Effector memory CD8-positive, alpha-beta T cell (primary cell): ENCODE measurements around the gene SPEN.
"Not testable (repeated sequence)": the region's sequence is repeated elsewhere in the genome, so short reads cannot be mapped to it uniquely, and the experiment has no call there.

ENCODE experiments used
- ATAC-seq: fragments of 150-1000 bp; cut with Tn5 transposase; replicated peaks from 2 replicates; pipeline ENCODE4 v1.10.0; 2021; ENCODE audit warnings: mild to moderate bottlenecking, moderate library complexity
- DNase-seq, 3 experiments: peaks; one replicate each; pipeline ENCODE4 v3.0.0; 2021
- H3K27ac Mint-ChIP-seq, 2 donors: one replicate each; pipeline ENCODE4 v1.8.0; 2022; ENCODE audit warnings: mild to moderate bottlenecking in 2 of 2, mixed read lengths in 2 of 2, moderate library complexity in 2 of 2
- H3K27me3 Mint-ChIP-seq, 2 donors: one replicate each; pipeline ENCODE4 v1.8.0; 2022; ENCODE audit warnings: mixed read lengths in 2 of 2
- H3K36me3 Mint-ChIP-seq: one replicate; pipeline ENCODE4 v1.8.0; 2022; ENCODE audit warnings: mild to moderate bottlenecking, moderate library complexity, mixed read lengths; ENCODE audit not compliant: insufficient read depth
- H3K4me1 Mint-ChIP-seq, 2 donors: one replicate each; pipeline ENCODE4 v1.8.0; 2022; ENCODE audit warnings: low read depth in 2 of 2, mixed read lengths in 2 of 2
- H3K4me3 Mint-ChIP-seq, 2 donors: one replicate each; pipeline ENCODE4 v1.8.0; 2022; ENCODE audit warnings: mild to moderate bottlenecking in 2 of 2, mixed read lengths in 2 of 2, moderate library complexity in 2 of 2
- H3K9me3 Mint-ChIP-seq, 2 donors: one replicate each; pipeline ENCODE4 v1.8.0; 2022; ENCODE audit warnings: mixed read lengths in 2 of 2
- total RNA-seq, 9 experiments: gene quantifications; one replicate each; lab custom pipeline; 2026; lab: John Stamatoyannopoulos, UW

Gene SPEN, protein sequence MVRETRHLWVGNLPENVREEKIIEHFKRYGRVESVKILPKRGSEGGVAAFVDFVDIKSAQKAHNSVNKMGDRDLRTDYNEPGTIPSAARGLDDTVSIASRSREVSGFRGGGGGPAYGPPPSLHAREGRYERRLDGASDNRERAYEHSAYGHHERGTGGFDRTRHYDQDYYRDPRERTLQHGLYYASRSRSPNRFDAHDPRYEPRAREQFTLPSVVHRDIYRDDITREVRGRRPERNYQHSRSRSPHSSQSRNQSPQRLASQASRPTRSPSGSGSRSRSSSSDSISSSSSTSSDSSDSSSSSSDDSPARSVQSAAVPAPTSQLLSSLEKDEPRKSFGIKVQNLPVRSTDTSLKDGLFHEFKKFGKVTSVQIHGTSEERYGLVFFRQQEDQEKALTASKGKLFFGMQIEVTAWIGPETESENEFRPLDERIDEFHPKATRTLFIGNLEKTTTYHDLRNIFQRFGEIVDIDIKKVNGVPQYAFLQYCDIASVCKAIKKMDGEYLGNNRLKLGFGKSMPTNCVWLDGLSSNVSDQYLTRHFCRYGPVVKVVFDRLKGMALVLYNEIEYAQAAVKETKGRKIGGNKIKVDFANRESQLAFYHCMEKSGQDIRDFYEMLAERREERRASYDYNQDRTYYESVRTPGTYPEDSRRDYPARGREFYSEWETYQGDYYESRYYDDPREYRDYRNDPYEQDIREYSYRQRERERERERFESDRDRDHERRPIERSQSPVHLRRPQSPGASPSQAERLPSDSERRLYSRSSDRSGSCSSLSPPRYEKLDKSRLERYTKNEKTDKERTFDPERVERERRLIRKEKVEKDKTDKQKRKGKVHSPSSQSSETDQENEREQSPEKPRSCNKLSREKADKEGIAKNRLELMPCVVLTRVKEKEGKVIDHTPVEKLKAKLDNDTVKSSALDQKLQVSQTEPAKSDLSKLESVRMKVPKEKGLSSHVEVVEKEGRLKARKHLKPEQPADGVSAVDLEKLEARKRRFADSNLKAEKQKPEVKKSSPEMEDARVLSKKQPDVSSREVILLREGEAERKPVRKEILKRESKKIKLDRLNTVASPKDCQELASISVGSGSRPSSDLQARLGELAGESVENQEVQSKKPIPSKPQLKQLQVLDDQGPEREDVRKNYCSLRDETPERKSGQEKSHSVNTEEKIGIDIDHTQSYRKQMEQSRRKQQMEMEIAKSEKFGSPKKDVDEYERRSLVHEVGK (N-terminal part only)
- 110 to 338 (median 158) reads per million in 9 experiments for total RNA-seq

DNA sequence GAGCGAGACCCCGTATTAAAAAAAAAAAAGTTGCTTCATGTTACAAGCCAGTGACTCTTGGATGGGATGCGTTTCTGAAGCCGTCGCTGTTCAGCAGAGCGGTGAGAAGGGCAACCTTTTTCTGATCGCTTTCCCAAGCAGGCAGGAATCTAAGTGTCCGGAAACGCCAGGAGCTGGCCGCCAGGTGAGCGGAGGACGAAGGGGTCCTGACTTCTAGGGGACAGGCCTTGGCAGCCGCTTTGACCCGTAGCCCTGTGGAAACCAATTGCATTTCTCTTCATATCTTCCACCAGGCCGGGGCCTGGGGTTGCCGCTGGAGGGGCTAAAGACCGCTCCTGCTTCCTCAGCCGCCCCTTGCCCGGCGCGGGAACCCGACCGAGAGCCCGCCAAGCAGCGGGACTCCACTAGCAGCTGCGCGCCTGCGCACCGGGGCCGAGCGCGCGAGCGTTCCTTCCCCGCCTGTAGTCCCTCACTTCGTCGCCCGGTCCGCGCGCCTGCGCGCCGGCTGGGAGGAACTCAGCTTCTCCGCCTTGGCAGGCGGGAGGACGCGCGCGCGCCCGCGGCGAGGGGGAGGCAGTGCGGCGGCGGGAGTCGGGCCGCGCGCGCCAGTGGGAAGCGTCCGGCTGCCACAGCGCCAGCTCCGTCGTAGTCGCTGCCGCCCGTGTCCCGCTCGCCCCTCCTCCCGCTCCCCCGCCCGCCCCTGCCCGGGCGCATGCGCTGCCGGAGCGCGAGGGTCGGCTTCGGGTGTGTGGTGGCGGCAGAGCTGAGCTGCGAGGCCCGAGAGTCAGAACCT is at the start of gene SPEN:
Gene SPEN (plus strand): TSS at position 608 of the 793 bp plus-strand sequence. CDS start 361 bp downstream, outside the sequence.
- ATAC-seq: peak; percentile 79
- no peaks in the 10 kb centered on the region for H3K27me3 Mint-ChIP-seq
- peaks cover 29 to 30% of the 10 kb centered on the region in 2 donors for H3K4me1 Mint-ChIP-seq
- peak; percentile 93 to 97 (median 97) for DNase-seq
- no peaks in the 10 kb centered on the region for H3K9me3 Mint-ChIP-seq
- peak within 1 kb of the TSS; percentile 90 to 97 for H3K4me3 Mint-ChIP-seq
- H3K27ac Mint-ChIP-seq: peak within 1 kb of the TSS; percentile 93 to 94
- H3K36me3 Mint-ChIP-seq: peaks cover 20% of the 10 kb centered on the region

- no peak overlapping the region for H3K4me3 Mint-ChIP-seq
- H3K27me3 Mint-ChIP-seq: peaks cover 25 to 33% of the 10 kb centered on the region in 2 donors
- peaks cover 0 to 3% of the 10 kb centered on the region in 2 donors for H3K4me1 Mint-ChIP-seq
- H3K36me3 Mint-ChIP-seq: no peaks in the 10 kb centered on the region
- H3K9me3 Mint-ChIP-seq: no peaks in the 10 kb centered on the region
- no peak overlapping the region for H3K27ac Mint-ChIP-seq
- DNase-seq: no peak
- ATAC-seq: no peak
Measured at GRCh38 chr1:15799004-15799867, 48.3 kb upstream of the SPEN start.

DNA sequence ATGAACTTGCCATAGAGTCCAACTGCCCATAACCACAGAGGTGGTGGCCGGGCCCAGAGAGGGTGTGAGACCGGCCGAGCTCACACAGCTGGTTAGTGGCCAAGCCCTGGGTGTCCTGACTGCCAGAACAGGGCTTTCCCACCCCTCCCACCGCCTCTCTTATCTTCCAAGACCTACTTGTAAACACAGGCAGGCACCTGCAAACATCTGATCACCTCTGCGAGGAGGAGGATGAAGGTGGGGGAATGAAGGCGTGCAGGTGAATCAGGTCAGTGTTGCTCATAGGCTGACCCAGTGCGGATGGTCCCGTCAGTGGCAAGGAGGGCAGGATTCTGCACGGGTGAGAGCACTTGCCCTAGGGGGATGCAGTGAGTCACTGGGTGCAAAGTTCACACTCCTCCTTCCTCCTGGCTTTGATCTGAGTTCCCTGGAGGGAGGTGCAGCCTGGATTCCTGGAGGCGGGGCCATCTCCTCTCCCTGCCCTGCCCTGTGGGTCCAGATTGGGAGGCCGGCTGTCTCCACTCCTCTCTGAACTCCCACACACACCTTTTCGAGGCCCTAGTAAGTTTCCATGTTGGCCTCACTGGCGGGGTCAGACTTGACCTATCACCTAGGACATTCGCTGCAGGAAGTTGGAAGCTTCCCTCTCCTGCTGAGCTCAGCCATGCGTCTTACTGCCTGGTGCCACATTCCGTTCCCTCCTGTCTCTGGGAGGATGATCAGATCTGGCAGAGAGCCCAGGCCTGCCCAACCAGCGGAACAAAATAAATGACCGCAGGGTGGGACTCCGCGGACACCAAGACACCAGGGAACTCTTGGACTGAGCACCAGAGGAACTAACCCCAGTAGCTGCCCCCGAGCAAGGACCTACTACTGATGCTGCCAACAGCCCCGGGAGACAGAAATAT is 47.3 kb upstream of the SPEN start:
- Mint-ChIP-seq H3K36me3 (no peaks in the 10 kb centered on the region), H3K4me3 (no peak overlapping the region), H3K27me3 (peaks cover 25 to 33% of the 10 kb centered on the region in 2 donors), H3K4me1 (peaks cover 0 to 3% of the 10 kb centered on the region in 2 donors), H3K9me3 (no peaks in the 10 kb centered on the region), H3K27ac (no peak overlapping the region)
- no peak for DNase-seq
- no peak for ATAC-seq

- no peak for ATAC-seq
- H3K9me3 Mint-ChIP-seq: no peaks in the 10 kb centered on the region
- peak overlapping the region in 1 of 2 donors; percentile 44 for H3K27ac Mint-ChIP-seq
- no peak overlapping the region for H3K4me3 Mint-ChIP-seq
- H3K27me3 Mint-ChIP-seq: peaks cover 20 to 35% of the 10 kb centered on the region in 2 donors
- H3K36me3 Mint-ChIP-seq: peaks cover 3% of the 10 kb centered on the region
- no peak for DNase-seq
- peaks cover 0 to 3% of the 10 kb centered on the region in 2 donors for H3K4me1 Mint-ChIP-seq
Measured at GRCh38 chr1:15802234-15802965, 45.1 kb upstream of the SPEN start.

DNA sequence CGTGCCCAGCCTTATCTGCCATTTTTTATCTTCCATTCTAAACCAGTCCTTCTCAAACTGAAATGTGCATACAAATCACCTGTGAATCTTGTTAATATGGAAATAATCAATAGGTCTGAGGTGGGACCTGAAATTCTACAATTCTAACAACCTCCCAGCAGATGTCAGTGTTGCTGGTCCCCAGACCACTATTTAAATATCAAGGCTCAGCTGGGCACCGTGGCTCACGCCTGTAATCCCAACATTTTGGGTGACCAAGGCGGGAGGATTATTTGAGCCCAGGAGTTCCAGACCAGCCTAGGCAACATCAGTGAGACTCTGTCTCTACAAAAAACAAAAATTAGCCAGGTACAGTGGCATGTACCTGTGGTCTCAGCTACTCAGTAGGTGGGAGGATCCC is 44.1 kb upstream of the SPEN start:
- DNase-seq (peak in 2 of 3 experiments; percentile 3 to 6), ATAC-seq (peak; percentile 32)
- Mint-ChIP-seq H3K9me3 (no peaks in the 10 kb centered on the region), H3K27me3 (peaks cover 20 to 43% of the 10 kb centered on the region in 2 donors), H3K4me1 (peaks cover 0 to 3% of the 10 kb centered on the region in 2 donors), H3K36me3 (peaks cover 3% of the 10 kb centered on the region), H3K27ac (no peak overlapping the region), H3K4me3 (no peak overlapping the region)

DNA sequence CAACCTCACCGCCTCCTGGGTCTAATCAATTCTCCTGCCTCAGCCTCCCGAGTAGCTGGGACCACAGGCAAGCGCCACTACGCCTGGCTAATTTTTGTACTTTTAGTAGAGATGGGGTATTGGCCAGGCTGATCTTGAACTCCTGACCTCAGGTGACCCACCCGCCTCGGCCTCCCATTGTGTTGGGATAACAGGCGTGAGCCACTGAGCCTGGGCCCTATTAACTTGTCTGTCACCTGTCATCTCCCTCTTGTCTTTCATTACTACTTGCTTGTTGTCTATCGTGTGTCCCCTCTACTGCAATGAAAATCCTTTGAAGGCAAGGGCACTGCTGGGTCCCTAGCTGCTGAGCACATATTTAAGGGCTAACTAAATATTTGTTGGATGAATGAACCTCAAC is 43.4 kb upstream of the SPEN start:
- no peak for ATAC-seq
- Mint-ChIP-seq H3K9me3 (no peaks in the 10 kb centered on the region), H3K27ac (no peak overlapping the region), H3K4me3 (no peak overlapping the region), H3K4me1 (peaks cover 0 to 3% of the 10 kb centered on the region in 2 donors), H3K27me3 (peaks cover 20 to 41% of the 10 kb centered on the region in 2 donors), H3K36me3 (peaks cover 3% of the 10 kb centered on the region)
- no peak for DNase-seq

DNA sequence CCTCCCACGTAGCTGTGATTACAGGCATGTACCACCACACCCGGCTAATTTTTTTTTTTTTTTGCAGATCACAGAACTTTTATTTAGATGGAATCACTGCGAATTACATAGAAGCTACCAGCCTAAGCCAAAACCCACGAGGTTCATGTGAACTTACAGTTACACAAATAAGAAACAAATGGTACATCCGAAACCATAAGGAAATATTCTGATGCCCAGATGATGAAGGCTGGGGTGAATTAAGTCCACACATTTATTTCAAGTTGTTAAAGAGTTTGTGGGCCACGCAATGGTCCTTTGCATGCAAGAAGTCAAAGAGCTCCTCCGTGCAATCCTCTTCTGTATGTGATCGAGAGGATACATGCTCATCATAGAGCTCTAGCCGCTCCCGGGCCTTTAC is 40.4 kb upstream of the SPEN start:
- Mint-ChIP-seq H3K4me3 (no peak overlapping the region), H3K4me1 (peaks cover 0 to 3% of the 10 kb centered on the region in 2 donors), H3K9me3 (no peaks in the 10 kb centered on the region), H3K27ac (no peak overlapping the region), H3K36me3 (peaks cover 3% of the 10 kb centered on the region), H3K27me3 (peaks cover 6 to 21% of the 10 kb centered on the region in 2 donors)
- ATAC-seq (no peak), DNase-seq (no peak)

GRCh38 chr1:15807549-15807948 is 40.0 kb upstream of the SPEN start, which contains the start of gene UQCRHL:
UQCRHL (minus strand) TSS chr1:15807649; CDS start chr1:15807649, 0 bp downstream.
- H3K36me3 Mint-ChIP-seq, ATAC-seq, H3K4me3 Mint-ChIP-seq, DNase-seq, H3K4me1 Mint-ChIP-seq, H3K27ac Mint-ChIP-seq, H3K9me3 Mint-ChIP-seq: not testable (repeated sequence)
- H3K27me3 Mint-ChIP-seq: peaks cover 2 to 17% of the 10 kb centered on the region in 2 donors

GRCh38 chr1:15808955-15809354 is 38.6 kb upstream of the SPEN start:
- no peaks in the 10 kb centered on the region for H3K4me1 Mint-ChIP-seq
- DNase-seq (no peak), ATAC-seq (no peak)
- no peak overlapping the region for H3K27ac Mint-ChIP-seq
- peaks cover 0 to 16% of the 10 kb centered on the region in 2 donors for H3K27me3 Mint-ChIP-seq
- no peaks in the 10 kb centered on the region for H3K9me3 Mint-ChIP-seq
- H3K4me3 Mint-ChIP-seq: no peak overlapping the region
- H3K36me3 Mint-ChIP-seq: peaks cover 3% of the 10 kb centered on the region

DNA sequence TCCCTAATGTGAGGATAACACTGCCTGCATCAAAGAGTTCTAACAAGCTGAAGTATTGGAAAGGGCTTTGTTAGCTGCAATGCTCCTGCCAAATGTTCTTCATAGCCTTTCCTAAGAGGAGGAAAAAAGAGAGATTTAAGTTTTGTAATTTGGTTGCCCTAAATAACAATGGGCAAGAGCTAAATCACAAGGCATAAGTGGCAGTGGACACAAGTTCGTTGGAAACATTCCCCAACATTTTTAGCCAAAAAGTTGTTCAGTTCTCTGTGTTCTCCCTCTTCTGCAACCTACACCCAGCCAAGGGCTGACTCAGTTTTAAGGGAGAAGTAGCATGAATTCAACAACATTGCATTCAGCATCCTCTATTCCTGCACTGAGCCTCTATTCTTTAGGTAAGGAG is 37.4 kb upstream of the SPEN start:
- ATAC-seq: no peak
- Mint-ChIP-seq H3K27ac (no peak overlapping the region), H3K9me3 (no peaks in the 10 kb centered on the region), H3K4me3 (no peak overlapping the region), H3K27me3 (peaks cover 0 to 16% of the 10 kb centered on the region in 2 donors), H3K36me3 (peaks cover 3% of the 10 kb centered on the region), H3K4me1 (no peaks in the 10 kb centered on the region)
- DNase-seq: no peak
